Liver (tissue), 9 donors: Measurements from ENCODE around the gene REEP3. TPM values are rescaled to one million over a fixed set of nuclear protein-coding genes. Genes with fewer than 3 reads are reported as not detected.

ENCODE experiments used
- DNase-seq: peaks from one replicate; pipeline ENCODE4 v3.0.0-alpha.2; 2017; ENCODE audit warnings: low spot score
- H3K27ac ChIP-seq, 2 donors: one replicate each; pipeline ENCODE4 v1.7.0; 2013; ENCODE audit warnings: inconsistent platforms in 2 of 2, low read length in 2 of 2, control low read depth in 1 of 2, low read depth in 1 of 2, mild to moderate bottlenecking in 1 of 2
- H3K27me3 ChIP-seq, 4 donors: one replicate each; pipeline versions ENCODE4 v1.6.1 to v1.7.0; 2013; ENCODE audit warnings: low read length in 3 of 4, inconsistent platforms in 1 of 4, mild to moderate bottlenecking in 1 of 4, moderate library complexity in 1 of 4; ENCODE audit not compliant: control insufficient read depth in 4 of 4, insufficient read depth in 4 of 4
- H3K36me3 ChIP-seq, 4 donors: one replicate each; pipeline versions ENCODE4 v1.6.1 to v1.7.0; 2013; ENCODE audit warnings: low read length in 3 of 4, mild to moderate bottlenecking in 3 of 4, low read depth in 1 of 4, moderate library complexity in 1 of 4; ENCODE audit not compliant: control insufficient read depth in 4 of 4, insufficient read depth in 3 of 4
- H3K4me1 ChIP-seq, 4 donors: one replicate each; pipeline versions ENCODE4 v1.6.1 to v1.7.0; 2013; ENCODE audit warnings: low read length in 3 of 4, mild to moderate bottlenecking in 3 of 4, moderate library complexity in 1 of 4; ENCODE audit not compliant: control insufficient read depth in 4 of 4, insufficient read depth in 4 of 4
- H3K4me3 ChIP-seq, 3 donors: one replicate each; pipeline versions ENCODE4 v1.6.1 to v1.7.0; 2013; ENCODE audit warnings: low read length in 3 of 3, control low read depth in 1 of 3, low read depth in 1 of 3, mild to moderate bottlenecking in 1 of 3
- H3K9ac ChIP-seq, 2 donors: one replicate each; pipeline ENCODE4 v1.7.0; 2013; ENCODE audit warnings: low read length in 2 of 2, mild to moderate bottlenecking in 2 of 2, moderate library complexity in 2 of 2, control low read depth in 1 of 2, low read depth in 1 of 2
- H3K9me3 ChIP-seq, 4 donors: one replicate each; pipeline versions ENCODE4 v1.6.1 to v1.7.0; 2013; ENCODE audit warnings: low read length in 3 of 4; ENCODE audit not compliant: control insufficient read depth in 4 of 4
- CTCF ChIP-seq: fragments of 150-350 bp; IDR thresholded peaks from 2 replicates; pipeline ENCODE4 v1.5.1; 2017; ENCODE audit warnings: improper control_type of control experiment, low read depth, low read length; ENCODE audit not compliant: missing input control
- EGR1 ChIP-seq, 2 donors: IDR thresholded peaks; 2 replicates each; pipeline ENCODE4 v1.6.1; 2016 to 2018; ENCODE audit warnings: antibody characterized with exemption in 2 of 2, low read depth in 2 of 2
- FOXA1 ChIP-seq: IDR thresholded peaks from 2 replicates; pipeline ENCODE4 v1.6.1; 2016; ENCODE audit warnings: antibody characterized with exemption
- FOXA2 ChIP-seq: IDR thresholded peaks from 2 replicates; pipeline ENCODE4 v1.6.1; 2016; ENCODE audit warnings: antibody characterized with exemption
- GABPA ChIP-seq, 2 donors: IDR thresholded peaks in 1 of 2; conservative IDR thresholded peaks in 1 of 2; 2 replicates each; pipeline ENCODE4 v1.6.1; 2016; ENCODE audit warnings: antibody characterized with exemption in 2 of 2, mild to moderate bottlenecking in 1 of 2, moderate library complexity in 1 of 2
- HNF4A ChIP-seq, 2 donors: conservative IDR thresholded peaks; 2 replicates each; pipeline ENCODE4 v1.6.1; 2016; ENCODE audit warnings: antibody characterized with exemption in 2 of 2, mild to moderate bottlenecking in 2 of 2
- HNF4G ChIP-seq: IDR thresholded peaks from 2 replicates; pipeline ENCODE4 v1.6.1; 2016; ENCODE audit warnings: antibody characterized with exemption
- JUND ChIP-seq, 2 donors: IDR thresholded peaks; 2 replicates each; pipeline ENCODE4 v1.6.1; 2016; ENCODE audit warnings: antibody characterized with exemption in 2 of 2
- MAX ChIP-seq: IDR thresholded peaks from 2 replicates; pipeline ENCODE4 v1.6.1; 2016; ENCODE audit warnings: antibody characterized with exemption
- RAD21 ChIP-seq, 2 donors: IDR thresholded peaks; 2 replicates each; pipeline ENCODE4 v1.6.1; 2016; ENCODE audit warnings: antibody characterized with exemption in 2 of 2, mild to moderate bottlenecking in 2 of 2
- REST ChIP-seq: IDR thresholded peaks from 2 replicates; pipeline ENCODE4 v1.6.1; 2016; ENCODE audit warnings: antibody characterized with exemption, mild to moderate bottlenecking
- RXRA ChIP-seq, 2 donors: IDR thresholded peaks; 2 replicates each; pipeline ENCODE4 v1.6.1; 2017 to 2018; ENCODE audit warnings: antibody characterized with exemption in 2 of 2, mild to moderate bottlenecking in 1 of 2
- SP1 ChIP-seq: IDR thresholded peaks from 2 replicates; pipeline ENCODE4 v1.6.1; 2018; ENCODE audit warnings: antibody characterized with exemption, mild to moderate bottlenecking
- TAF1 ChIP-seq: conservative IDR thresholded peaks from 2 replicates; pipeline ENCODE4 v1.6.1; 2016; ENCODE audit warnings: antibody characterized with exemption, mild to moderate bottlenecking
- YY1 ChIP-seq: IDR thresholded peaks from 2 replicates; pipeline ENCODE4 v1.6.1; 2016; ENCODE audit warnings: antibody characterized with exemption, mild to moderate bottlenecking
- WGBS: extraction: QIAGEN DNeasy Blood & Tissue Kit; methylation state at CpG from one replicate; pipeline ENCODE4 v1.1.7; 2013; 5-methylcytosine and 5-hydroxymethylcytosine counted together
- polyA plus RNA-seq, 2 donors: library from polyadenylated mRNA; stranded (reverse) in 1 of 2; unstranded in 1 of 2; fragments of 200-250 nt in 1 of 2; fragments of >200 nt in 1 of 2; fragmentation: Nextera tagmentation in 1 of 2; extraction: Ambion mirVana in 1 of 2; gene quantifications; one replicate each; pipeline versions ENCODE4 v1.2.1 to v1.2.3, GENCODE V29; 2013 to 2015
- total RNA-seq, 2 donors: library from RNA; depleted of rRNA; stranded (reverse); fragments of >200 nt; gene quantifications; one replicate each; pipeline ENCODE4 v1.2.3, GENCODE V29; 2014
- TF ChIP-seq, protein P1 (sequence below): IDR thresholded peaks from 2 replicates; pipeline ENCODE4 v1.6.1; 2016; ENCODE audit warnings: antibody characterized with exemption
- TF ChIP-seq, protein P2 (sequence below): IDR thresholded peaks from 2 replicates; pipeline ENCODE4 v1.6.1; 2016; ENCODE audit warnings: antibody characterized with exemption
- donor health status: healthy.
- donor health status: healthy.
- donor health status: healthy.
- donor health status: healthy.
- donor health status: healthy.

Gene REEP3
- total and polyA plus RNA-seq, 4 donors = 7.9 to 26.9 (median 18.2) TPM

- Histone ChIP-seq H3K27me3 (no peaks in the 10 kb centered on the region), H3K9me3 (no peaks in the 10 kb centered on the region), H3K9ac (no peak overlapping the region), H3K36me3 (no peaks in the 10 kb centered on the region), H3K4me3 (no peak overlapping the region), H3K27ac (no peak overlapping the region), H3K4me1 (no peaks in the 10 kb centered on the region)
- 91% methylated on average over 4 of the region's 4 CpGs for WGBS
- DNase-seq = no peak
- TF ChIP-seq SP1 = no peak
- no peak for TF ChIP-seq FOXA1
- no peak for TF ChIP-seq EGR1 (IDR thresholded peaks at IDR 0.05; ENCODE audit: low read depth in 2 of 2)
- no peak for TF ChIP-seq JUND (IDR thresholded peaks at IDR 0.05)
- no peak for TF ChIP-seq REST
- no peak for TF ChIP-seq HNF4A (conservative IDR thresholded peaks at IDR 0.05)
- no peak for TF ChIP-seq TAF1
- TF ChIP-seq RAD21 (IDR thresholded peaks at IDR 0.05) = no peak
- no peak for TF ChIP-seq RXRA (IDR thresholded peaks at IDR 0.05)
- TF ChIP-seq, protein P1, sequence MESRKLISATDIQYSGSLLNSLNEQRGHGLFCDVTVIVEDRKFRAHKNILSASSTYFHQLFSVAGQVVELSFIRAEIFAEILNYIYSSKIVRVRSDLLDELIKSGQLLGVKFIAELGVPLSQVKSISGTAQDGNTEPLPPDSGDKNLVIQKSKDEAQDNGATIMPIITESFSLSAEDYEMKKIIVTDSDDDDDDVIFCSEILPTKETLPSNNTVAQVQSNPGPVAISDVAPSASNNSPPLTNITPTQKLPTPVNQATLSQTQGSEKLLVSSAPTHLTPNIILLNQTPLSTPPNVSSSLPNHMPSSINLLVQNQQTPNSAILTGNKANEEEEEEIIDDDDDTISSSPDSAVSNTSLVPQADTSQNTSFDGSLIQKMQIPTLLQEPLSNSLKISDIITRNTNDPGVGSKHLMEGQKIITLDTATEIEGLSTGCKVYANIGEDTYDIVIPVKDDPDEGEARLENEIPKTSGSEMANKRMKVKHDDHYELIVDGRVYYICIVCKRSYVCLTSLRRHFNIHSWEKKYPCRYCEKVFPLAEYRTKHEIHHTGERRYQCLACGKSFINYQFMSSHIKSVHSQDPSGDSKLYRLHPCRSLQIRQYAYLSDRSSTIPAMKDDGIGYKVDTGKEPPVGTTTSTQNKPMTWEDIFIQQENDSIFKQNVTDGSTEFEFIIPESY = no peak
- no peak for TF ChIP-seq GABPA (IDR thresholded peaks at IDR 0.05 in 1 of 2, conservative IDR thresholded peaks at IDR 0.05 in 1 of 2)
- TF ChIP-seq, protein P2, sequence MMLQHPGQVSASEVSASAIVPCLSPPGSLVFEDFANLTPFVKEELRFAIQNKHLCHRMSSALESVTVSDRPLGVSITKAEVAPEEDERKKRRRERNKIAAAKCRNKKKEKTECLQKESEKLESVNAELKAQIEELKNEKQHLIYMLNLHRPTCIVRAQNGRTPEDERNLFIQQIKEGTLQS = no peak
- TF ChIP-seq FOXA2 = no peak
- no peak for TF ChIP-seq YY1
- no peak for TF ChIP-seq HNF4G
Observed at GRCh38 chr10:63665670-63666134, 144.5 kb downstream of the REEP3 start.

GRCh38 chr10:63666836-63667383 lies 145.7 kb downstream of the REEP3 start:
- H3K27ac ChIP-seq = peak overlapping the region in 1 of 2 donors; percentile 7
- no peaks in the 10 kb centered on the region for H3K36me3 ChIP-seq
- 59% methylated on average over 4 of the region's 4 CpGs for WGBS
- DNase-seq = no peak
- peak in 1 of 2 donors; percentile 19 for TF ChIP-seq RAD21 (IDR thresholded peaks at IDR 0.05)
- no peak for TF ChIP-seq GABPA (IDR thresholded peaks at IDR 0.05 in 1 of 2, conservative IDR thresholded peaks at IDR 0.05 in 1 of 2)
- TF ChIP-seq MAX = no peak
- no peak for TF ChIP-seq CTCF
- peak; percentile 15 to 28 for TF ChIP-seq RXRA (IDR thresholded peaks at IDR 0.05)
- TF ChIP-seq FOXA2 = no peak
- no peak for TF ChIP-seq FOXA1
- no peak for TF ChIP-seq REST
- no peak for TF ChIP-seq TAF1
- no peak for TF ChIP-seq EGR1 (IDR thresholded peaks at IDR 0.05; ENCODE audit: low read depth in 2 of 2)
- peak; percentile 12 for TF ChIP-seq SP1
- TF ChIP-seq HNF4G = no peak
- no peak for TF ChIP-seq YY1
- TF ChIP-seq JUND (IDR thresholded peaks at IDR 0.05) = peak in 1 of 2 donors; percentile 18
- no peaks in the 10 kb centered on the region for H3K9me3 ChIP-seq
- no peak overlapping the region for H3K4me3 ChIP-seq
- H3K27me3 ChIP-seq = no peaks in the 10 kb centered on the region
- H3K9ac ChIP-seq = no peak overlapping the region
- H3K4me1 ChIP-seq = peaks cover 1 to 9% (median 3%) of the 10 kb centered on the region in 4 donors
